Measurements from ENCODE around the gene IFI30. TPM values are rescaled to one million over a fixed set of nuclear protein-coding genes. Genes with fewer than 3 reads are reported as not detected.

The IFI30 gene
- total and polyA plus RNA-seq, 2 experiments from 2014 or later: 27.4 to 34.4 TPM

- TF ChIP-seq ZNF462 (CRISPR knock-in tag; IDR thresholded peaks at IDR 0.05): no peak
- no peak for TF ChIP-seq STAT1 (IDR thresholded peaks at IDR 0.05; ENCODE audit: unreplicated experiment)
Observed at GRCh38 chr19:18223860-18224524, 50.4 kb downstream of the IFI30 start (continued).

GRCh38 chr19:18224525-18225354, 51.1 kb downstream of the IFI30 start:
- ATAC-seq: peak; percentile 85
- Histone ChIP-seq H3F3A (replicated peaks; ENCODE audit: low read depth) (peaks cover 34% of the 10 kb centered on the region), H2AFZ (peak overlapping the region; percentile 73; the same call in 1 of the 2 replicates), H3K4me3 (peak overlapping the region; percentile 61), H3K79me2 (replicated peaks; ENCODE audit: insufficient read depth) (no peaks in the 10 kb centered on the region), H3K4me2 (peak overlapping the region; percentile 81), H3K4me1 (ENCODE audit: insufficient read depth) (peaks cover 15% of the 10 kb centered on the region; the same call in 1 of the 2 replicates), H3K27me3 (ENCODE audit: insufficient read depth) (peaks cover 27% of the 10 kb centered on the region), H3K27ac (ENCODE audit: low read depth) (no peak overlapping the region), H4K20me1 (replicated peaks; ENCODE audit: insufficient read depth) (no peaks in the 10 kb centered on the region), H3K9me2 (ENCODE audit: insufficient read depth) (no peaks in the 10 kb centered on the region), H3K36me3 (ENCODE audit: insufficient read depth) (no peaks in the 10 kb centered on the region)
- H3K27ac Mint-ChIP-seq: peak overlapping the region; percentile 98
- TF ChIP-seq STAT1 (IDR thresholded peaks at IDR 0.05; ENCODE audit: unreplicated experiment) (no peak), CTCF (conservative IDR thresholded peaks at IDR 0.05; ENCODE audit: low read depth in 2 of 2) (no peak)
- H3K36me3 Mint-ChIP-seq (ENCODE audit: low read depth): no peaks in the 10 kb centered on the region
- peaks cover 40% of the 10 kb centered on the region for H3K27me3 Mint-ChIP-seq (ENCODE audit: insufficient read depth, low read depth, poor library complexity)
- H3K9me3 Mint-ChIP-seq: peaks cover 3% of the 10 kb centered on the region; the same call in 2 of the 3 replicates
- H3K4me1 Mint-ChIP-seq: peaks cover 33% of the 10 kb centered on the region
- H3K4me3 Mint-ChIP-seq: peak overlapping the region; percentile 92
- DNase-seq (ENCODE audit: low spot score): peak; percentile 100

Measured in GM23338 (cell line).